Measurements from ENCODE around the gene TSPAN16. TPM values are rescaled to one million over a fixed set of nuclear protein-coding genes. Genes with fewer than 3 reads are reported as not detected.

The TSPAN16 gene
- total RNA-seq, 1 experiment from 2014 or later: not detected

GRCh38 chr19:11304936-11305335 lies 9.0 kb downstream of the TSPAN16 start (continued):
- TF ChIP-seq CREB1 (CRISPR knock-in tag; IDR thresholded peaks at IDR 0.05) (no peak), JUN (CRISPR knock-in tag; IDR thresholded peaks at IDR 0.05) (no peak), GTF2I (CRISPR knock-in tag; conservative IDR thresholded peaks at IDR 0.05) (no peak), STAT6 (CRISPR knock-in tag; conservative IDR thresholded peaks at IDR 0.05; ENCODE audit: low read depth) (no peak), FOXP1 (CRISPR knock-in tag; IDR thresholded peaks at IDR 0.05; ENCODE audit: borderline replicate concordance) (no peak), SP1 (CRISPR knock-in tag; conservative IDR thresholded peaks at IDR 0.05) (no peak)
- TF ChIP-seq, protein P1, sequence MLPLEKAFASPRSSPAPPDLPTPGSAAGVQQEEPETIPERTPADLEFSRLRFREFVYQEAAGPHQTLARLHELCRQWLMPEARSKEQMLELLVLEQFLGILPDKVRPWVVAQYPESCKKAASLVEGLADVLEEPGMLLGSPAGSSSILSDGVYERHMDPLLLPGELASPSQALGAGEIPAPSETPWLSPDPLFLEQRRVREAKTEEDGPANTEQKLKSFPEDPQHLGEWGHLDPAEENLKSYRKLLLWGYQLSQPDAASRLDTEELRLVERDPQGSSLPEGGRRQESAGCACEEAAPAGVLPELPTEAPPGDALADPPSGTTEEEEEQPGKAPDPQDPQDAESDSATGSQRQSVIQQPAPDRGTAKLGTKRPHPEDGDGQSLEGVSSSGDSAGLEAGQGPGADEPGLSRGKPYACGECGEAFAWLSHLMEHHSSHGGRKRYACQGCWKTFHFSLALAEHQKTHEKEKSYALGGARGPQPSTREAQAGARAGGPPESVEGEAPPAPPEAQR (CRISPR knock-in tag; IDR thresholded peaks at IDR 0.05): no peak

- H3K36me3 Mint-ChIP-seq: no peaks in the 10 kb centered on the region
Measured at GRCh38 chr19:11306337-11306736, 10.4 kb downstream of the TSPAN16 start.

More at GRCh38 chr19:11306337-11306736, 10.4 kb downstream of the TSPAN16 start:
- DNase-seq (ENCODE audit: low spot score): no peak
- no peaks in the 10 kb centered on the region; the same call in 1 of the 2 replicates for H3K27me3 Mint-ChIP-seq (ENCODE audit: low read depth)
- ChIA-PET CTCF (interaction anchor here (1.2 to 5.4 kb wide), 2 partner anchors 13 to 16 kb away, joined by 4 to 42 read pairs; no protein-coding TSS in a partner anchor), POLR2A (no interaction called here)
- H3K27ac Mint-ChIP-seq: no peak overlapping the region
- no peak for ATAC-seq
- H3K4me1 Mint-ChIP-seq: no peaks in the 10 kb centered on the region
- no peak overlapping the region for H3K4me3 Mint-ChIP-seq
- no peak for TF ChIP-seq SMAD4 (CRISPR knock-in tag; IDR thresholded peaks at IDR 0.05)
- TF ChIP-seq, protein P2, sequence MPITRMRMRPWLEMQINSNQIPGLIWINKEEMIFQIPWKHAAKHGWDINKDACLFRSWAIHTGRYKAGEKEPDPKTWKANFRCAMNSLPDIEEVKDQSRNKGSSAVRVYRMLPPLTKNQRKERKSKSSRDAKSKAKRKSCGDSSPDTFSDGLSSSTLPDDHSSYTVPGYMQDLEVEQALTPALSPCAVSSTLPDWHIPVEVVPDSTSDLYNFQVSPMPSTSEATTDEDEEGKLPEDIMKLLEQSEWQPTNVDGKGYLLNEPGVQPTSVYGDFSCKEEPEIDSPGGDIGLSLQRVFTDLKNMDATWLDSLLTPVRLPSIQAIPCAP (CRISPR knock-in tag; IDR thresholded peaks at IDR 0.05): no peak
- TF ChIP-seq ETV6 (CRISPR knock-in tag; IDR thresholded peaks at IDR 0.05): no peak
- TF ChIP-seq, protein P3, sequence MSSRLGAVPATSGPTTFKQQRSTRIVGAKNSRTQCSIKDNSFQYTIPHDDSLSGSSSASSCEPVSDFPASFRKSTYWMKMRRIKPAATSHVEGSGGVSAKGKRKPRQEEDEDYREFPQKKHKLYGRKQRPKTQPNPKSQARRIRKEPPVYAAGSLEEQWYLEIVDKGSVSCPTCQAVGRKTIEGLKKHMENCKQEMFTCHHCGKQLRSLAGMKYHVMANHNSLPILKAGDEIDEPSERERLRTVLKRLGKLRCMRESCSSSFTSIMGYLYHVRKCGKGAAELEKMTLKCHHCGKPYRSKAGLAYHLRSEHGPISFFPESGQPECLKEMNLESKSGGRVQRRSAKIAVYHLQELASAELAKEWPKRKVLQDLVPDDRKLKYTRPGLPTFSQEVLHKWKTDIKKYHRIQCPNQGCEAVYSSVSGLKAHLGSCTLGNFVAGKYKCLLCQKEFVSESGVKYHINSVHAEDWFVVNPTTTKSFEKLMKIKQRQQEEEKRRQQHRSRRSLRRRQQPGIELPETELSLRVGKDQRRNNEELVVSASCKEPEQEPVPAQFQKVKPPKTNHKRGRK (CRISPR knock-in tag; IDR thresholded peaks at IDR 0.05; ENCODE audit: borderline replicate concordance): no peak
- no peak for TF ChIP-seq STAT6 (CRISPR knock-in tag; conservative IDR thresholded peaks at IDR 0.05; ENCODE audit: low read depth)
- no peak for TF ChIP-seq FOXP1 (CRISPR knock-in tag; IDR thresholded peaks at IDR 0.05; ENCODE audit: borderline replicate concordance)
- TF ChIP-seq SOX15 (CRISPR knock-in tag; IDR thresholded peaks at IDR 0.05): no peak
- TF ChIP-seq PREB (CRISPR knock-in tag; IDR thresholded peaks at IDR 0.05; ENCODE audit: borderline replicate concordance): no peak
- TF ChIP-seq AR (CRISPR knock-in tag; IDR thresholded peaks at IDR 0.05): no peak
- no peaks in the 10 kb centered on the region for H3K9me3 Mint-ChIP-seq

Data from WTC11 (cell line).